KMS-11 (cell line): ENCODE measurements around the gene CLINT1.

Experiments used
- H2AFZ ChIP-seq: fragments of 200-600 bp; sonication (generic); 2 replicates; pipeline ENCODE4 v1.6.1; 2016; ENCODE audit warnings: antibody characterized with exemption, mixed run types, low read depth
- H3K27ac ChIP-seq: fragments of 200-600 bp; sonication (generic); 2 replicates; pipeline ENCODE4 v1.6.1; 2016; ENCODE audit warnings: mild to moderate bottlenecking, mixed run types
- H3K27me3 ChIP-seq: fragments of 200-600 bp; sonication (generic); 2 replicates; pipeline ENCODE4 v1.6.1; 2017; ENCODE audit warnings: mild to moderate bottlenecking, low read depth, mixed run types, moderate library complexity; ENCODE audit not compliant: insufficient read depth
- H3K36me3 ChIP-seq: fragments of 200-600 bp; sonication (generic); 2 replicates; pipeline ENCODE4 v1.6.1; 2017; ENCODE audit warnings: mild to moderate bottlenecking, mixed run types; ENCODE audit not compliant: insufficient read depth
- H3K4me1 ChIP-seq: fragments of 200-600 bp; sonication (generic); 2 replicates; pipeline ENCODE4 v1.6.1; 2016; ENCODE audit warnings: mild to moderate bottlenecking, low read depth, mixed run types; ENCODE audit not compliant: poor library complexity, severe bottlenecking
- H3K4me2 ChIP-seq: fragments of 200-600 bp; sonication (generic); 2 replicates; pipeline ENCODE4 v1.7.0; 2016; ENCODE audit warnings: mild to moderate bottlenecking, mixed run types
- H3K4me3 ChIP-seq: fragments of 200-600 bp; sonication (generic); IDR thresholded peaks from 2 replicates; pipeline ENCODE4 v1.6.1; 2017; ENCODE audit warnings: low read depth, low read length, mixed read lengths; ENCODE audit not compliant: insufficient read depth
- H3K79me2 ChIP-seq: fragments of 200-600 bp; sonication (generic); 2 replicates; pipeline ENCODE4 v1.6.1; 2016; ENCODE audit warnings: low read depth, mixed run types; ENCODE audit not compliant: insufficient read depth
- H3K9ac ChIP-seq: fragments of 200-600 bp; sonication (generic); 2 replicates; pipeline ENCODE4 v1.6.1; 2016; ENCODE audit warnings: mild to moderate bottlenecking, mixed run types
- H4K20me1 ChIP-seq: fragments of 200-600 bp; sonication (generic); 2 replicates; pipeline ENCODE4 v1.6.1; 2016; ENCODE audit warnings: mild to moderate bottlenecking, mixed run types; ENCODE audit not compliant: insufficient read depth
- TF ChIP-seq, protein P1 (sequence below): fragments of 200-600 bp; sonication (generic); conservative IDR thresholded peaks from 2 replicates; pipeline ENCODE4 v1.6.1; 2017; ENCODE audit warnings: low read depth, mild to moderate bottlenecking, antibody characterized with exemption, low read length, moderate library complexity, mixed read lengths

CLINT1 gene

DNA sequence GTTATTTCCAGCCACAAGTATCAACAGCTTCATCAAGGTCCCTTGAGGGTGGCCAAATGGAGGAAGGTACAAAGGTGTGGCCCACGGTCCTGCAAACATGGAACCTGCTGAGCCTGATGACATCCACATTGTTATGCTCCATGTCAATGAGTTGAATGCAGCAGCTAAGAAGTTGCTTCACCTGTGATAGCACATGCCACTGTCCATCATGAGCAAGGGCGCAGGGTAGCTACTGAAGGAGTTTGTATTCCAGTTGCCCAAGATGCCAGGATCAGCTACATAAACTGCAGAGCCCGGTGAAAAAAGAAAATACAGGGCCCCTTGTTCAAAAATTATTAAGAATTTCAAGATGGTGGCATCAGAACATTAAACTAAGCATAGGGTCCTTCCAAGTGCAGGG is 91.3 kb downstream of the CLINT1 start:
- no peak overlapping the region for H3K9ac ChIP-seq
- H3K4me2 ChIP-seq, result no peak overlapping the region
- H3K4me3 ChIP-seq, result no peak overlapping the region
- no peaks in the 10 kb centered on the region for H3K36me3 ChIP-seq
- no peaks in the 10 kb centered on the region for H3K27me3 ChIP-seq
- TF ChIP-seq, protein P1, sequence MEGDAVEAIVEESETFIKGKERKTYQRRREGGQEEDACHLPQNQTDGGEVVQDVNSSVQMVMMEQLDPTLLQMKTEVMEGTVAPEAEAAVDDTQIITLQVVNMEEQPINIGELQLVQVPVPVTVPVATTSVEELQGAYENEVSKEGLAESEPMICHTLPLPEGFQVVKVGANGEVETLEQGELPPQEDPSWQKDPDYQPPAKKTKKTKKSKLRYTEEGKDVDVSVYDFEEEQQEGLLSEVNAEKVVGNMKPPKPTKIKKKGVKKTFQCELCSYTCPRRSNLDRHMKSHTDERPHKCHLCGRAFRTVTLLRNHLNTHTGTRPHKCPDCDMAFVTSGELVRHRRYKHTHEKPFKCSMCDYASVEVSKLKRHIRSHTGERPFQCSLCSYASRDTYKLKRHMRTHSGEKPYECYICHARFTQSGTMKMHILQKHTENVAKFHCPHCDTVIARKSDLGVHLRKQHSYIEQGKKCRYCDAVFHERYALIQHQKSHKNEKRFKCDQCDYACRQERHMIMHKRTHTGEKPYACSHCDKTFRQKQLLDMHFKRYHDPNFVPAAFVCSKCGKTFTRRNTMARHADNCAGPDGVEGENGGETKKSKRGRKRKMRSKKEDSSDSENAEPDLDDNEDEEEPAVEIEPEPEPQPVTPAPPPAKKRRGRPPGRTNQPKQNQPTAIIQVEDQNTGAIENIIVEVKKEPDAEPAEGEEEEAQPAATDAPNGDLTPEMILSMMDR, result no peak
- no peak overlapping the region for H2AFZ ChIP-seq
- H3K79me2 ChIP-seq, result no peaks in the 10 kb centered on the region
- no peak overlapping the region for H3K27ac ChIP-seq
- H4K20me1 ChIP-seq, result no peaks in the 10 kb centered on the region
- no peaks in the 10 kb centered on the region for H3K4me1 ChIP-seq

DNA sequence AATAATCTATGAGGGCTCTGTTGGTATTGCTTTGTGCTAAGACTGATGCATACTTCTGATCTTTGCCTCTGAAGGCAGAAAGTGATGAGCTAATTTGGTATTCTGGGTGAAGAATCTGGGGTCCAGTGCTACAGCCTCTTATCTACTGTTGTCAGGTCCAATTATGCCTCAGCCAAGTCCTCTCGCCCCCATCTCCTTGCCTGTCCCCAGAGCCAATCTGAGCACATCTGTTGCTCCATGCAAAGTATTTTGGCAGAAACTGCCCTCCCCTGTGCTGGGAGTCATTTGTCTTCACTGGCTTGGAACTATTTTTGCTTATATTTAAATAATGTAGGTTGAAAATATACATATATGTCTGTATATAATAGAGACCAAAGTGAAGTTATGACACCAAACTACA is 92.0 kb downstream of the CLINT1 start:
- H3K4me3 ChIP-seq, result no peak overlapping the region
- no peak overlapping the region for H3K4me2 ChIP-seq
- no peaks in the 10 kb centered on the region for H3K36me3 ChIP-seq
- no peak overlapping the region for H2AFZ ChIP-seq
- no peaks in the 10 kb centered on the region for H3K4me1 ChIP-seq
- H3K27ac ChIP-seq, result no peak overlapping the region
- TF ChIP-seq, protein P1, result no peak
- no peaks in the 10 kb centered on the region for H3K27me3 ChIP-seq
- no peaks in the 10 kb centered on the region for H3K79me2 ChIP-seq
- no peak overlapping the region for H3K9ac ChIP-seq
- H4K20me1 ChIP-seq, result no peaks in the 10 kb centered on the region

- Histone ChIP-seq H3K4me2 (no peak overlapping the region), H2AFZ (no peak overlapping the region), H4K20me1 (no peaks in the 10 kb centered on the region), H3K4me3 (no peak overlapping the region), H3K36me3 (no peaks in the 10 kb centered on the region), H3K79me2 (no peaks in the 10 kb centered on the region), H3K4me1 (no peaks in the 10 kb centered on the region), H3K9ac (no peak overlapping the region), H3K27ac (no peak overlapping the region), H3K27me3 (no peaks in the 10 kb centered on the region)
- TF ChIP-seq, protein P1, result no peak
Observed at GRCh38 chr5:157766442-157766841, 92.5 kb downstream of the CLINT1 start.

- no peak overlapping the region for H3K27ac ChIP-seq
- no peaks in the 10 kb centered on the region for H3K27me3 ChIP-seq
- TF ChIP-seq, protein P1, result no peak
- H4K20me1 ChIP-seq, result no peaks in the 10 kb centered on the region
- no peaks in the 10 kb centered on the region for H3K4me1 ChIP-seq
- H3K36me3 ChIP-seq, result no peaks in the 10 kb centered on the region
- no peak overlapping the region for H2AFZ ChIP-seq
- H3K4me3 ChIP-seq, result no peak overlapping the region
- no peak overlapping the region for H3K4me2 ChIP-seq
- H3K9ac ChIP-seq, result no peak overlapping the region
- no peaks in the 10 kb centered on the region for H3K79me2 ChIP-seq
Observed at GRCh38 chr5:157764531-157764930, 94.4 kb downstream of the CLINT1 start.
